ENCODE results near the gene ENTREP3.
"Not testable (repeated sequence)": the region's sequence is repeated elsewhere in the genome, so short reads cannot be mapped to it uniquely, and the experiment has no call there.

ENTREP3 gene

GRCh38 chr1:155219592-155220031 lies 35.7 kb downstream of the ENTREP3 start:
- DNase-seq = peak; percentile 57

GRCh38 chr1:155218854-155219591 lies 36.3 kb downstream of the ENTREP3 start:
- DNase-seq = peak; percentile 46

GRCh38 chr1:155214702-155215101 lies 40.6 kb downstream of the ENTREP3 start:
- DNase-seq = peak; percentile 60

GRCh38 chr1:155212051-155212440 lies 43.2 kb downstream of the ENTREP3 start:
- not testable (repeated sequence) for DNase-seq

GRCh38 chr1:155211381-155212050 lies 43.8 kb downstream of the ENTREP3 start:
- not testable (repeated sequence) for DNase-seq

- DNase-seq = no peak
Measured at GRCh38 chr1:155210314-155211104, 44.8 kb downstream of the ENTREP3 start.

GRCh38 chr1:155209312-155209721 lies 46.0 kb downstream of the ENTREP3 start:
- DNase-seq = no peak

- DNase-seq = peak; percentile 95
Measured at GRCh38 chr1:155208541-155209311, 46.6 kb downstream of the ENTREP3 start, which contains the start of gene MTX1. MTX1 (plus strand) TSS chr1:155208695; CDS start chr1:155208805, 110 bp downstream.

GRCh38 chr1:155207806-155208540 lies 47.3 kb downstream of the ENTREP3 start, which contains the start of gene THBS3:
THBS3 (minus strand) TSS chr1:155207897; CDS start chr1:155207876, 21 bp downstream.
- no peak for DNase-seq

GRCh38 chr1:155206891-155207805 lies 48.1 kb downstream of the ENTREP3 start:
- peak; percentile 94 for DNase-seq

- DNase-seq = peak; percentile 0
Measured at GRCh38 chr1:155205969-155206593, 49.2 kb downstream of the ENTREP3 start.

GRCh38 chr1:155205035-155205434 lies 50.2 kb downstream of the ENTREP3 start:
- peak; percentile 0 for DNase-seq

GRCh38 chr1:155202731-155203515 lies 52.4 kb downstream of the ENTREP3 start:
- no peak for DNase-seq

GRCh38 chr1:155202198-155202597 lies 53.1 kb downstream of the ENTREP3 start:
- DNase-seq = no peak

GRCh38 chr1:155200920-155201319 lies 54.4 kb downstream of the ENTREP3 start:
- no peak for DNase-seq

- DNase-seq = no peak
Measured at GRCh38 chr1:155199792-155200191, 55.5 kb downstream of the ENTREP3 start.

- no peak for DNase-seq
Measured at GRCh38 chr1:155198547-155198906, 56.8 kb downstream of the ENTREP3 start.

GRCh38 chr1:155197901-155198546 lies 57.3 kb downstream of the ENTREP3 start:
- DNase-seq = peak; percentile 5
